ENCODE data around the gene PRAMEF4.
"Not testable (repeated sequence)": the region's sequence is repeated elsewhere in the genome, so short reads cannot be mapped to it uniquely, and the experiment has no call there.

PRAMEF4 gene

GRCh38 chr1:12886101-12886500, at the start of gene PRAMEF4:
Gene PRAMEF4, minus strand, starts transcription at chr1:12886201. Its CDS starts 2,807 bp downstream, at chr1:12883394.
- not testable (repeated sequence) for DNase-seq (ENCODE audit: extremely low read depth, low read depth)

GRCh38 chr1:12924368-12924767, 38.4 kb upstream of the PRAMEF4 start:
- not testable (repeated sequence) for DNase-seq (ENCODE audit: extremely low read depth, low read depth)

GRCh38 chr1:12921749-12922148, 35.7 kb upstream of the PRAMEF4 start:
- DNase-seq (ENCODE audit: extremely low read depth, low read depth): not testable (repeated sequence)

- not testable (repeated sequence) for DNase-seq (ENCODE audit: extremely low read depth, low read depth)
Observed at GRCh38 chr1:12916310-12916709, 30.3 kb upstream of the PRAMEF4 start, which contains the start of gene PRAMEF7. Gene PRAMEF7, plus strand, starts transcription at chr1:12916610. Its CDS starts 1,083 bp downstream, at chr1:12917693.

- DNase-seq (ENCODE audit: extremely low read depth, low read depth): not testable (repeated sequence)
Observed at GRCh38 chr1:12903793-12904572, 18.0 kb upstream of the PRAMEF4 start.

DNA sequence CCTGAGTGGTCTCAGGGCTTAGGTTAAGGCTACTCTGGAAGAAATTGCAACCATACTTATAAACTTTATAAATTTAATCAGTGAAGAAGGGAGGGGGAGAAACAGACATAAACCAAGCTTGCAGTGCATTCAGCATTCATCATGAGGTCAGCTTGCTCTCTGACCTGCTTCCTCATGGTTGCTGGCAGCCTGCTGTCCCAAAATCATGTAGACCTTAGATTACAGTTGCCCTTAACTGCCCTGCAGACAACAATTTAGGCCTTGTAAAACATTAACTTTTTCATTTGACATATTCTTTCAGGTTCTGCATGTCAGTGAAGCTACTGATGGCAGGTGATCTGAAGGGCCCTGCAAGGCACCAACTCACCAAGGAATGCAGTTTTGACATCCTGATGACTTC, 13.2 kb upstream of the PRAMEF4 start:
- not testable (repeated sequence) for DNase-seq (ENCODE audit: extremely low read depth, low read depth)

- not testable (repeated sequence) for DNase-seq (ENCODE audit: extremely low read depth, low read depth)
Observed at GRCh38 chr1:12898170-12898569, 12.2 kb upstream of the PRAMEF4 start, which contains the start of gene PRAMEF10. Gene PRAMEF10, minus strand, starts transcription at chr1:12898270. Its CDS starts 2,423 bp downstream, at chr1:12895847.

DNA sequence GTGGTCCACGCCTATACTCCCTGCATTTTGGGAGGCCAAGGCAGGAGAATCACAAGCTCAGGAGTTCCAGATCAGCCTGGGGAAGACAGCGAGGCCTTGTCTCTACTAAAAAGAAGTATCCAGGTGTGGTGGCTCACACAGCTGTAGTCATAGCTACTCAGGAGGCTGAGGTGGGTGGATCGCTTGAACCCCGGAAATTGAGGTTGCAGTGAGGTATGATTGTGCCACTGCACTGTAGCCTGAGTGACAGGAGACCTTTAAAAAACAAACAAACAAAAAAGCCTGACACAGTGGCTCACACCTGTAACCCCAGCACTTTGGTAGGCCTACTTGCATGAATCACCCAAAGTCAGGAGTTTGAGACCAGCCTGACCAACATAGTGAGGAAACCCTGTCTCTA, 7.5 kb downstream of the PRAMEF4 start:
- DNase-seq (ENCODE audit: extremely low read depth, low read depth): not testable (repeated sequence)

DNA sequence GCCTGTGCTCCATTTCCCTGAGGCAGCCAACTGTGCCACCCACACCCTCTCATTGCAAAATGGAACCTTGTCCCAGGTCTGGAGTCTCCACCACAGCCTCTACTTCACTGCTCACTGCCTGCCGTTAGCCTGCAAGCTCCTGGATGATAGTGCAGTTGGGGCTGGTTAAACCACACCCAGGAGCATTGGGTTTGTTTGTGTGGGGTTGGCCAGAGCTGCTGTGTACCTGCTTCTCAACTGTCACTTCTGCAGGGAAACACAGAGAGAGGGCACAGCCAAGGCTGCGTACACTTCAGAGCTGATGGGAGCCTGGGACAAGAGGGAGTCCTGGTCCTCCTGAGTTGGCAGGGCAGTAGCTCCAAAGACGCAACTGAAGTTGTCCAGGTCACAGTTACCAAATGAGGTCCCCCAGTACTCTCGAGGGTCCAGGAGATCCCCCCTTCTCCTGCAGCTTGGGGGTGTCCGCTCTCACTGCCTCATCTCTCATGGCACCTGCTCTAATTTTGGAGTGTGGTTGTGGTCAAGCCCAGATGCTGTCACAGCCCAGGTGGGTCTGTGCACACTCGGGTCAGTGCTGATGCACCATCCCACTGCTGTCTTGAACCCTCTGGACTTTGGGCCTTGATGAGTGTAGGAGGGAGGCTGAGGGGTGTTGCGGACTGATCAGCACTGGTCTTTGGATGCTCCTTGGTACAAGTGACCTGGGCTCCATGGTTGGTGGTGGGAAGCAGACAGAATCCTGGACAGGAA, 22.7 kb downstream of the PRAMEF4 start:
- DNase-seq (ENCODE audit: extremely low read depth, low read depth): not testable (repeated sequence)

DNA sequence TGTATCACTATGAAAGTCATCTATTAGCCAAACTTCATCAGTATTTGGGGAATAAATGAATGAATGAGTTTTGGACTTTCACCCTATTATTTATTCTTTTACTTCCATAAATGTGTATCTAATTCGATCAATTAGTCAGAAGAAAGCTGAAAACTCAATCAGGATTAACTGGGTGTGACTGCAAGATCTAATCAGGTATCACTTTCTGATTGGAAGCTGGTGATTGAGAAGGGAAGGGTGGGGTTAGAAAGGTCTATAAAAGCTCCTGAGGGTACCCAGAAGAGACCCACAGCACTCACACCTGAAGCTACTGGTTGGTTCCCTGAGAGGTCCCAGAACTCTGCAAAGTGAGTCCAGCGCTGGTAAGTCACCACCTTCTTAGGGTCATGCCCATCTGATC, 29.2 kb downstream of the PRAMEF4 start, which contains the start of gene PRAMEF2:
Gene PRAMEF2, plus strand, starts transcription at position 301 of the 400 bp plus-strand sequence. CDS start 1,924 bp downstream, outside the sequence.
- not testable (repeated sequence) for DNase-seq (ENCODE audit: extremely low read depth, low read depth)

GRCh38 chr1:12851779-12852178, 34.2 kb downstream of the PRAMEF4 start:
- DNase-seq (ENCODE audit: extremely low read depth, low read depth): no peak
- TF ChIP-seq, protein P1, sequence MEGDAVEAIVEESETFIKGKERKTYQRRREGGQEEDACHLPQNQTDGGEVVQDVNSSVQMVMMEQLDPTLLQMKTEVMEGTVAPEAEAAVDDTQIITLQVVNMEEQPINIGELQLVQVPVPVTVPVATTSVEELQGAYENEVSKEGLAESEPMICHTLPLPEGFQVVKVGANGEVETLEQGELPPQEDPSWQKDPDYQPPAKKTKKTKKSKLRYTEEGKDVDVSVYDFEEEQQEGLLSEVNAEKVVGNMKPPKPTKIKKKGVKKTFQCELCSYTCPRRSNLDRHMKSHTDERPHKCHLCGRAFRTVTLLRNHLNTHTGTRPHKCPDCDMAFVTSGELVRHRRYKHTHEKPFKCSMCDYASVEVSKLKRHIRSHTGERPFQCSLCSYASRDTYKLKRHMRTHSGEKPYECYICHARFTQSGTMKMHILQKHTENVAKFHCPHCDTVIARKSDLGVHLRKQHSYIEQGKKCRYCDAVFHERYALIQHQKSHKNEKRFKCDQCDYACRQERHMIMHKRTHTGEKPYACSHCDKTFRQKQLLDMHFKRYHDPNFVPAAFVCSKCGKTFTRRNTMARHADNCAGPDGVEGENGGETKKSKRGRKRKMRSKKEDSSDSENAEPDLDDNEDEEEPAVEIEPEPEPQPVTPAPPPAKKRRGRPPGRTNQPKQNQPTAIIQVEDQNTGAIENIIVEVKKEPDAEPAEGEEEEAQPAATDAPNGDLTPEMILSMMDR (IDR thresholded peaks at IDR 0.05; ENCODE audit: low read depth, low read length): no peak

DNA sequence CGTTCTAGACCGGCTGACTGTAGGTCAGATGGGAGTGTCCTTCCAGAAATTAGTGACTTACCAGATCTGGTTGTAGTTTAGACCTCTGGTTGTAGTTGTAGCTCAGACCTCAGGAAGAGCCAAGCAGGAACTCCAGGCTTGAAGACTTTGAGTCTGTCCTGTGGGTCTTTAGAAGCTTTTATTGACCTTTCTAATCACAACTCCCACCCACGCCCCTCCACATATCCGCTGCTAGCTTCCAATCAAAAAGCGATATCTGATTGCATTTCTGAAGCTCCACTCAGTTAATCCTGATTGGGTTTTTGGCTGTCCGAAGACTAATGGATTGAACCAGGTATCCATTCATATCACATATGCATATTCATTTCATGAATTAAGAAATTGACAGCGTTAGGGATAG, 37.4 kb downstream of the PRAMEF4 start, which contains the start of gene HNRNPCL1:
Gene HNRNPCL1, minus strand, starts transcription at position 101 of the 400 bp plus-strand sequence. CDS start 431 bp downstream, outside the sequence.
- DNase-seq (ENCODE audit: extremely low read depth, low read depth): not testable (repeated sequence)

DNA sequence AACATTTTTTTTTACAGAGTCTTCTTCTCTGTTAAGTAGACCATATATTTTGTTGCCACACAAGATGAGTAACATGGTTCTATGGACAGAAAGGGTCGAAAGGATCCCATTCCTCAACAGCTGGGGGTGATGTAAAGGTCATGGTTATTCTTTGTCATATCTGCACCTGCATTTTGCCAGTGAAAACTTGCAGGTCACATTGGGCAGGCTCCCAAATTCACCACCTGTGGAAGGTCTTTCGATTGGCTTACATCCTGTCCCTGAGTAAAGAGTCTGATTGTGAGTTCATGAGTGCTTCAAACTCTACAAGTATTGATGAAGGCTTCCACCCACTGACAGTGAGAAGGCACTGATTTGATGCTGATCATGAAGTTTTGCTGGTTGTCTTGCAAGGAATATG, 52.8 kb downstream of the PRAMEF4 start:
- not testable (repeated sequence) for DNase-seq (ENCODE audit: extremely low read depth, low read depth)

GRCh38 chr1:12831310-12831709, 54.7 kb downstream of the PRAMEF4 start, which contains the start of gene PRAMEF11:
Gene PRAMEF11, minus strand, starts transcription at chr1:12831410. Its CDS starts 2,621 bp downstream, at chr1:12828789.
- DNase-seq (ENCODE audit: extremely low read depth, low read depth): not testable (repeated sequence)

All from AG09319 (cell line).